AG04449 (cell line): ENCODE data around the gene NTF3.

Experiments used
- CTCF ChIA-PET: fragments of 350-600 bp; formaldehyde crosslinking; extraction: SDS; loops from one replicate; lab custom pipeline; 2021; ENCODE audit warnings: antibody characterized with exemption; lab: Yijun Ruan, JAX
- POLR2A ChIA-PET: fragments of 400-600, 350-600 bp; formaldehyde crosslinking; extraction: SDS; loops from one replicate; lab custom pipeline; 2020; ENCODE audit warnings: antibody characterized with exemption, inconsistent platforms; lab: Yijun Ruan, JAX
- DNase-seq: peaks from one replicate; pipeline ENCODE4 v3.0.0-alpha.2; 2010; ENCODE audit warnings: low read depth, low spot score
- H3K4me3 ChIP-seq: 2 replicates; pipeline ENCODE4 v1.5.1; 2011; ENCODE audit warnings: low read depth, mild to moderate bottlenecking, control low read depth, low read length
- CTCF ChIP-seq: IDR thresholded peaks from one replicate; pipeline ENCODE4 v1.5.1; 2011; ENCODE audit warnings: mild to moderate bottlenecking, moderate library complexity, low read length, control low read depth, inconsistent platforms; ENCODE audit not compliant: insufficient read depth; ENCODE audit errors: missing control alignments

Gene NTF3

GRCh38 chr12:5516371-5517241 lies 84.7 kb downstream of the NTF3 start:
- no peak for DNase-seq
- POLR2A ChIA-PET = no interaction called here
- no peak overlapping the region for H3K4me3 ChIP-seq
- TF ChIP-seq CTCF = no peak
- CTCF ChIA-PET = interaction anchor here (1.6 to 1.7 kb wide), 2 partner anchors 8 to 88 kb away, joined by 4 to 5 read pairs; no protein-coding TSS in a partner anchor

GRCh38 chr12:5518584-5519365 lies 86.9 kb downstream of the NTF3 start:
- TF ChIP-seq CTCF = no peak
- H3K4me3 ChIP-seq = no peak overlapping the region
- CTCF ChIA-PET = interaction anchor here (1.4 to 1.6 kb wide), 3 partner anchors 10 to 90 kb away, joined by 3 to 5 read pairs (median 3); no protein-coding TSS in a partner anchor
- POLR2A ChIA-PET = no interaction called here
- no peak for DNase-seq

GRCh38 chr12:5520037-5520436 lies 88.1 kb downstream of the NTF3 start:
- TF ChIP-seq CTCF = no peak
- POLR2A ChIA-PET = no interaction called here
- CTCF ChIA-PET = no interaction called here
- DNase-seq = no peak
- no peak overlapping the region for H3K4me3 ChIP-seq

- CTCF ChIA-PET = interaction anchor here (1.0 kb wide), 1 partner anchor 10 kb away, joined by 4 read pairs; no protein-coding TSS in a partner anchor
- no peak for DNase-seq
- TF ChIP-seq CTCF = no peak
- no peak overlapping the region for H3K4me3 ChIP-seq
- POLR2A ChIA-PET = no interaction called here
These were observed 88.9 kb downstream of the NTF3 start for GRCh38 chr12:5520831-5521230.

GRCh38 chr12:5521456-5522325 lies 89.8 kb downstream of the NTF3 start:
- ChIA-PET POLR2A (no interaction called here), CTCF (interaction anchor here (1.0 kb wide), 1 partner anchor 10 kb away, joined by 4 read pairs; no protein-coding TSS in a partner anchor)
- TF ChIP-seq CTCF = no peak
- no peak for DNase-seq
- H3K4me3 ChIP-seq = no peak overlapping the region
